ENCODE results near the gene RBMS3. TPM values are rescaled to one million over a fixed set of nuclear protein-coding genes. Genes with fewer than 3 reads are reported as not detected.

RBMS3 gene
- total RNA-seq, 1 donor from 2014 or later = 13.2 TPM

GRCh38 chr3:29611252-29611651, 330.4 kb downstream of the RBMS3 start:
- no peak overlapping the region for H3K4me3 ChIP-seq (ENCODE audit: low read depth, low read length)
- no peak for DNase-seq (ENCODE audit: low read depth)
- TF ChIP-seq CTCF (conservative IDR thresholded peaks at IDR 0.05; ENCODE audit: low read depth, low read length) = no peak

- no peak for TF ChIP-seq CTCF (conservative IDR thresholded peaks at IDR 0.05; ENCODE audit: low read depth, low read length)
- H3K4me3 ChIP-seq (ENCODE audit: low read depth, low read length) = no peak overlapping the region
- no peak for DNase-seq (ENCODE audit: low read depth)
Observed at GRCh38 chr3:29612536-29612935, 331.7 kb downstream of the RBMS3 start.

GRCh38 chr3:29614954-29615353, 334.1 kb downstream of the RBMS3 start:
- no peak overlapping the region for H3K4me3 ChIP-seq (ENCODE audit: low read depth, low read length)
- no peak for TF ChIP-seq CTCF (conservative IDR thresholded peaks at IDR 0.05; ENCODE audit: low read depth, low read length)
- no peak for DNase-seq (ENCODE audit: low read depth)

GRCh38 chr3:29618395-29619282, 337.8 kb downstream of the RBMS3 start:
- no peak overlapping the region for H3K4me3 ChIP-seq (ENCODE audit: low read depth, low read length)
- DNase-seq (ENCODE audit: low read depth) = no peak
- TF ChIP-seq CTCF (conservative IDR thresholded peaks at IDR 0.05; ENCODE audit: low read depth, low read length) = no peak

GRCh38 chr3:29619676-29620075, 338.8 kb downstream of the RBMS3 start:
- no peak for TF ChIP-seq CTCF (conservative IDR thresholded peaks at IDR 0.05; ENCODE audit: low read depth, low read length)
- no peak overlapping the region for H3K4me3 ChIP-seq (ENCODE audit: low read depth, low read length)
- no peak for DNase-seq (ENCODE audit: low read depth)

- no peak for TF ChIP-seq CTCF (conservative IDR thresholded peaks at IDR 0.05; ENCODE audit: low read depth, low read length)
- H3K4me3 ChIP-seq (ENCODE audit: low read depth, low read length) = no peak overlapping the region
Observed at GRCh38 chr3:29627136-29628117, 346.6 kb downstream of the RBMS3 start.

More at GRCh38 chr3:29627136-29628117, 346.6 kb downstream of the RBMS3 start:
- no peak for DNase-seq (ENCODE audit: low read depth)

Measured in epithelial cell of proximal tubule (primary cell).